Astrocyte (in vitro differentiated cells and primary cell): ENCODE data around the gene AHNAK2.

ENCODE experiments used
- EZH2 ChIP-seq: IDR thresholded peaks from 2 replicates; pipeline ENCODE4 v1.6.1; 2012; ENCODE audit warnings: mild to moderate bottlenecking, low read length, inconsistent platforms; ENCODE audit not compliant: insufficient read depth
- TF ChIP-seq, protein P1 (sequence below): IDR thresholded peaks from 2 replicates; pipeline ENCODE4 v1.5.1; 2011; ENCODE audit warnings: low read depth, mild to moderate bottlenecking, inconsistent platforms, low read length, moderate library complexity; ENCODE audit not compliant: insufficient read depth

DNA sequence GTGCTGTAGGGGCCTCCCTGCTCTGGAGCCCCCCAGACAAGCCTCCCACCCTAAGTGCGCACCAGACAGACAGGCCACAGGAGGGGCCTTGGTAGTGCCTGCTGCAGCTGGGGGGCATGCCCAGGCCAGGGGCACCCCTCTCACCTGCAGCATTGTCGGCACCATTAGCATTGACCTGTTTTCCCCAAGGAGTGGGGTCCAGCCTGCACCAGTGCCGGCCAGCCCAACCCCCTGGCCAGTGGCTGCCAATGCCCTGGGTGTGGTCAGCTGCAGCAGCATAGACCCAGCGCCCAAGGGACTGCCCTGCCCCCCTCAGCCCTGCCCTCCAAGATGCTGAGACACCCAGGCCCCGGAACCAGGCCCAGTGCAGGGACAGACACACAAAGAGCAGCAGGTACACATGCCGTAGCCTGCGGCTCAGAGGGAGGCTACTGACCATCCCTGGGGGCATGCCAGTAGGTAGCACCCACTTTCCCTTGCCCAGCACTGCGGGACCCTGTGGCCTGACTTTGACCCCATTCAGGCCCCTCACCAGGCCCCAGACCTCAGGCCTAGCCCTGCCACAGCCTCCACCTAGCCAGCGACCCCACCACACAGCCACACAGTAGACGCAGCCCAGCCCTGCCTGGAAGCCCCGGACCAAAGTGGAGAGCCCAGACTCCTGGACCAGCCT is 1.0 kb downstream of the AHNAK2 start:
- TF ChIP-seq, protein P1, sequence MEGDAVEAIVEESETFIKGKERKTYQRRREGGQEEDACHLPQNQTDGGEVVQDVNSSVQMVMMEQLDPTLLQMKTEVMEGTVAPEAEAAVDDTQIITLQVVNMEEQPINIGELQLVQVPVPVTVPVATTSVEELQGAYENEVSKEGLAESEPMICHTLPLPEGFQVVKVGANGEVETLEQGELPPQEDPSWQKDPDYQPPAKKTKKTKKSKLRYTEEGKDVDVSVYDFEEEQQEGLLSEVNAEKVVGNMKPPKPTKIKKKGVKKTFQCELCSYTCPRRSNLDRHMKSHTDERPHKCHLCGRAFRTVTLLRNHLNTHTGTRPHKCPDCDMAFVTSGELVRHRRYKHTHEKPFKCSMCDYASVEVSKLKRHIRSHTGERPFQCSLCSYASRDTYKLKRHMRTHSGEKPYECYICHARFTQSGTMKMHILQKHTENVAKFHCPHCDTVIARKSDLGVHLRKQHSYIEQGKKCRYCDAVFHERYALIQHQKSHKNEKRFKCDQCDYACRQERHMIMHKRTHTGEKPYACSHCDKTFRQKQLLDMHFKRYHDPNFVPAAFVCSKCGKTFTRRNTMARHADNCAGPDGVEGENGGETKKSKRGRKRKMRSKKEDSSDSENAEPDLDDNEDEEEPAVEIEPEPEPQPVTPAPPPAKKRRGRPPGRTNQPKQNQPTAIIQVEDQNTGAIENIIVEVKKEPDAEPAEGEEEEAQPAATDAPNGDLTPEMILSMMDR, result no peak
- TF ChIP-seq EZH2, result no peak
